DMS79 (cell line): ENCODE results near the gene ALOX12.

ENCODE experiments used
- DNase-seq: peaks from one replicate; lab custom pipeline; 2025; lab: John Stamatoyannopoulos, UW

Gene ALOX12

GRCh38 chr17:7002288-7003047 is 6.6 kb downstream of the ALOX12 start:
- no peak for DNase-seq

- DNase-seq = no peak
Measured at GRCh38 chr17:7003745-7004144, 7.9 kb downstream of the ALOX12 start.

- DNase-seq = peak; percentile 46
Measured at GRCh38 chr17:7004398-7005253, 8.8 kb downstream of the ALOX12 start.

- DNase-seq = no peak
Measured at GRCh38 chr17:7005716-7006115, 9.9 kb downstream of the ALOX12 start.

- no peak for DNase-seq
Measured at GRCh38 chr17:7007143-7007542, 11.3 kb downstream of the ALOX12 start.

GRCh38 chr17:7010523-7010922 is 14.7 kb downstream of the ALOX12 start:
- no peak for DNase-seq

- no peak for DNase-seq
Measured at GRCh38 chr17:7011415-7011814, 15.6 kb downstream of the ALOX12 start.

GRCh38 chr17:7011942-7012254 is 16.0 kb downstream of the ALOX12 start:
- DNase-seq = no peak

- peak; percentile 91 for DNase-seq
Measured at GRCh38 chr17:7014261-7014994, 18.6 kb downstream of the ALOX12 start.

- no peak for DNase-seq
Measured at GRCh38 chr17:7014995-7015958, 19.4 kb downstream of the ALOX12 start.

- no peak for DNase-seq
Measured at GRCh38 chr17:7016418-7016817, 20.6 kb downstream of the ALOX12 start.

GRCh38 chr17:7016886-7017826 is 21.3 kb downstream of the ALOX12 start:
- DNase-seq = no peak

- DNase-seq = no peak
Measured at GRCh38 chr17:7017827-7018200, 22.0 kb downstream of the ALOX12 start.

- DNase-seq = no peak
Measured at GRCh38 chr17:7018331-7018964, 22.6 kb downstream of the ALOX12 start.

GRCh38 chr17:7019367-7019766 is 23.5 kb downstream of the ALOX12 start:
- DNase-seq = no peak

GRCh38 chr17:7019839-7020519 is 24.1 kb downstream of the ALOX12 start:
- DNase-seq = peak; percentile 69

GRCh38 chr17:7020894-7021664 is 25.2 kb downstream of the ALOX12 start:
- no peak for DNase-seq

- DNase-seq = peak; percentile 64
Measured at GRCh38 chr17:7021993-7022778, 26.3 kb downstream of the ALOX12 start.
